Lower leg skin (tissue), 4 donors: Measurements from ENCODE around the gene CENPE. TPM values are rescaled to one million over a fixed set of nuclear protein-coding genes. Genes with fewer than 3 reads are reported as not detected.
"Not testable (repeated sequence)": the region's sequence is repeated elsewhere in the genome, so short reads cannot be mapped to it uniquely, and the experiment has no call there.

Experiments
- DNase-seq, 2 donors: peaks; one replicate each; pipeline ENCODE4 v3.0.0-alpha.2; 2019; ENCODE audit warnings: low spot score in 2 of 2
- H3K4me3 ChIP-seq: fragments of 200-600 bp; sonication (generic); 2 replicates; pipeline ENCODE4 v1.5.1; 2017; ENCODE audit warnings: mild to moderate bottlenecking, low read depth; ENCODE audit not compliant: poor library complexity, severe bottlenecking
- CTCF ChIP-seq, 3 donors: fragments of 450-650 bp; IDR thresholded peaks; one replicate each; pipeline ENCODE4 v1.5.1; 2016; ENCODE audit warnings: antibody characterized with exemption in 3 of 3, mild to moderate bottlenecking in 3 of 3, moderate library complexity in 2 of 3
- POLR2A ChIP-seq, 2 donors: fragments of 450-650 bp; IDR thresholded peaks; one replicate each; pipeline ENCODE4 v1.6.1; 2016 to 2017; ENCODE audit warnings: antibody characterized with exemption in 2 of 2, mild to moderate bottlenecking in 1 of 2, moderate library complexity in 1 of 2
- WGBS, 2 donors: methylation state at CpG; one replicate each; pipeline ENCODE4 v1.1.5; 2018; 5-methylcytosine and 5-hydroxymethylcytosine counted together
- intact Hi-C: fragments of 100-400 bp; cut with DNase I; formaldehyde crosslinking; loops from one replicate; pipeline ENCODE4 v1.15.0; 2023; ENCODE audit warnings: low total_unique reads
- total RNA-seq, 4 donors: library from RNA; depleted of rRNA; stranded (reverse); fragments of >200 nt; gene quantifications; one replicate each; pipeline ENCODE4 v1.1.0, GENCODE V29; 2016

The CENPE gene
- total RNA-seq, 4 donors from 2014 or later = 0.80 to 1.7 (median 1.4) TPM

GRCh38 chr4:103201253-103201652, 3.1 kb upstream of the CENPE start:
- no peak overlapping the region for H3K4me3 ChIP-seq
- no peak for TF ChIP-seq CTCF (IDR thresholded peaks at IDR 0.05)
- no peak for TF ChIP-seq POLR2A (IDR thresholded peaks at IDR 0.05)
- intact Hi-C loops = no loop called here
- no peak for DNase-seq
- 93 to 97% methylated on average over 2 of the region's 2 CpGs for WGBS, 2 donors

- intact Hi-C loops = no loop called here
- TF ChIP-seq POLR2A (IDR thresholded peaks at IDR 0.05) (no peak), CTCF (IDR thresholded peaks at IDR 0.05) (no peak)
- peak overlapping the region; percentile 61 for H3K4me3 ChIP-seq
- WGBS, 2 donors = 67 to 75% methylated on average over 9 of the region's 9 CpGs
- DNase-seq = peak in 1 of 2 donors; percentile 71
Observed at GRCh38 chr4:103199009-103199408, 866 bp upstream of the CENPE start.

- DNase-seq = no peak
- 0% methylated on average over 9 of the region's 9 CpGs for WGBS, 2 donors
- H3K4me3 ChIP-seq = peak overlapping the region; percentile 61
- intact Hi-C loops = no loop called here
- TF ChIP-seq POLR2A (IDR thresholded peaks at IDR 0.05) (no peak), CTCF (IDR thresholded peaks at IDR 0.05) (no peak)
Observed at GRCh38 chr4:103197765-103198110, 405 bp downstream of the CENPE start.

- TF ChIP-seq POLR2A (IDR thresholded peaks at IDR 0.05) (no peak), CTCF (IDR thresholded peaks at IDR 0.05) (no peak)
- WGBS, 2 donors = 94 to 96% methylated on average over 2 of the region's 2 CpGs
- intact Hi-C loops = no loop called here
- no peak for DNase-seq
- no peak overlapping the region for H3K4me3 ChIP-seq
Observed at GRCh38 chr4:103193457-103193856, 4.7 kb downstream of the CENPE start.

GRCh38 chr4:103171006-103171405, 27.1 kb downstream of the CENPE start:
- DNase-seq = no peak
- TF ChIP-seq CTCF (IDR thresholded peaks at IDR 0.05) = no peak
- TF ChIP-seq POLR2A (IDR thresholded peaks at IDR 0.05) = no peak
- intact Hi-C loops = no loop called here
- H3K4me3 ChIP-seq = no peak overlapping the region

GRCh38 chr4:103169750-103170149, 28.4 kb downstream of the CENPE start:
- 93 to 94% methylated on average over 2 of the region's 2 CpGs for WGBS, 2 donors
- DNase-seq, intact Hi-C loops: not testable (repeated sequence)

More at GRCh38 chr4:103169750-103170149, 28.4 kb downstream of the CENPE start:
- H3K4me3 ChIP-seq = not testable (repeated sequence)
